B cell (primary cell): ENCODE data around the gene PAFAH2. TPM values are rescaled to one million over a fixed set of nuclear protein-coding genes. Genes with fewer than 3 reads are reported as not detected.

Experiments used
- ATAC-seq: fragments of 200-7000 bp; cut with Tn5 transposase; one replicate; pipeline ENCODE4 v1.10.0; 2021; ENCODE audit warnings: low read depth, mild to moderate bottlenecking, moderate number of reproducible peaks, moderate library complexity
- CTCF ChIA-PET: fragments of 350-600 bp; sonication (Branson Sonifier 250); formaldehyde crosslinking; loops from one replicate; lab custom pipeline; 2021; ENCODE audit warnings: antibody characterized with exemption, inconsistent platforms; lab: Charles Lee
- POLR2A ChIA-PET: fragments of 350-600 bp; sonication (Branson Sonifier 250); formaldehyde crosslinking; loops from one replicate; lab custom pipeline; 2021; ENCODE audit warnings: antibody characterized with exemption; lab: Charles Lee
- DNase-seq: peaks from one replicate; pipeline ENCODE4 v3.0.0; 2013
- H2AFZ ChIP-seq: 2 replicates; pipeline ENCODE4 v1.6.1; 2012; ENCODE audit warnings: mild to moderate bottlenecking, low read depth, low read length; ENCODE audit not compliant: insufficient read depth, poor library complexity, severe bottlenecking
- H3K27ac ChIP-seq, 2 donors: 1 replicate in 1 of 2; 2 replicates in 1 of 2; pipeline ENCODE4 v1.5.1; 2012 to 2013; ENCODE audit warnings: low read length in 2 of 2, mild to moderate bottlenecking in 2 of 2, moderate library complexity in 1 of 2
- H3K27me3 ChIP-seq, 4 experiments: fragments of 200-600 bp in 1 of 4; sonication (generic) in 1 of 4; replicated peaks in 1 of 4; 1 replicate in 2 of 4; 2 replicates in 2 of 4; pipeline versions ENCODE4 v1.6.1 to v1.7.0; 2013 to 2016; ENCODE audit warnings: low read length in 3 of 4, mild to moderate bottlenecking in 2 of 4, mixed read lengths in 1 of 4, moderate library complexity in 1 of 4; ENCODE audit not compliant: insufficient read depth in 4 of 4, control insufficient read depth in 3 of 4; ENCODE audit errors: control extremely low read depth in 1 of 4
- H3K36me3 ChIP-seq, 2 experiments: replicated peaks in 1 of 2; 1 replicate in 1 of 2; 2 replicates in 1 of 2; pipeline versions ENCODE4 v1.6.1 to v1.7.1; 2013; ENCODE audit warnings: low read length in 1 of 2; ENCODE audit not compliant: insufficient read depth in 2 of 2, control insufficient read depth in 1 of 2; ENCODE audit errors: control extremely low read depth in 1 of 2, extremely low read depth in 1 of 2
- H3K4me1 ChIP-seq, 2 donors: fragments of 200-600 bp in 1 of 2; sonication (generic) in 1 of 2; 1 replicate in 1 of 2; 2 replicates in 1 of 2; pipeline versions ENCODE4 v1.5.1 to v1.6.1; 2013 to 2017; ENCODE audit warnings: low read length in 2 of 2; ENCODE audit not compliant: control insufficient read depth in 2 of 2, insufficient read depth in 2 of 2
- H3K4me2 ChIP-seq: replicated peaks from 2 replicates; pipeline ENCODE3; 2012; ENCODE audit warnings: mild to moderate bottlenecking, low read depth, low read length; ENCODE audit not compliant: poor library complexity, severe bottlenecking
- H3K4me3 ChIP-seq, 5 experiments: fragments of 200-600 bp in 1 of 5; sonication (generic) in 1 of 5; 1 replicate in 3 of 5; 2 replicates in 2 of 5; pipeline versions ENCODE4 v1.5.1 to v1.7.0; 2011 to 2016; ENCODE audit warnings: low read length in 4 of 5, mild to moderate bottlenecking in 4 of 5, low read depth in 2 of 5, control low read depth in 1 of 5, moderate library complexity in 1 of 5; ENCODE audit not compliant: insufficient read depth in 1 of 5; ENCODE audit errors: control extremely low read depth in 1 of 5, extremely low read depth in 1 of 5
- H3K79me2 ChIP-seq: fragments of 200-600 bp; sonication (generic); one replicate; pipeline ENCODE4 v1.6.0; 2016; ENCODE audit warnings: low read length; ENCODE audit not compliant: control insufficient read depth, insufficient read depth
- H3K9ac ChIP-seq: fragments of 200-600 bp; sonication (generic); 2 replicates; pipeline ENCODE4 v1.6.1; 2017; ENCODE audit warnings: mild to moderate bottlenecking, low read length, moderate library complexity
- H3K9me3 ChIP-seq, 3 donors: one replicate each; pipeline versions ENCODE4 v1.6.1 to v1.7.1; 2013; ENCODE audit warnings: low read length in 2 of 3; ENCODE audit not compliant: control insufficient read depth in 2 of 3, insufficient read depth in 1 of 3; ENCODE audit errors: control extremely low read depth in 1 of 3
- H4K20me1 ChIP-seq: 2 replicates; pipeline ENCODE4 v1.6.0; 2012; ENCODE audit warnings: mild to moderate bottlenecking, low read length; ENCODE audit not compliant: insufficient read depth, control insufficient read depth, poor library complexity, severe bottlenecking
- H3K27ac Mint-ChIP-seq: one replicate; pipeline ENCODE4 v1.8.0; 2021; ENCODE audit warnings: mixed read lengths
- H3K27me3 Mint-ChIP-seq: one replicate; pipeline ENCODE4 v1.8.0; 2021; ENCODE audit warnings: mixed read lengths
- H3K4me1 Mint-ChIP-seq: one replicate; pipeline ENCODE4 v1.8.0; 2021; ENCODE audit warnings: mixed read lengths
- H3K4me3 Mint-ChIP-seq: one replicate; pipeline ENCODE4 v1.8.0; 2021; ENCODE audit warnings: mixed read lengths
- H3K9me3 Mint-ChIP-seq: one replicate; pipeline ENCODE4 v1.8.0; 2022; ENCODE audit warnings: mixed read lengths; ENCODE audit not compliant: insufficient read depth
- CTCF ChIP-seq: fragments of 200-600 bp; IDR thresholded peaks from one replicate; pipeline ENCODE4 v1.8.0; 2022; ENCODE audit warnings: antibody characterized with exemption, mild to moderate bottlenecking
- EZH2 ChIP-seq: IDR thresholded peaks from 2 replicates; pipeline ENCODE4 v1.6.1; 2012; ENCODE audit warnings: borderline replicate concordance, low read depth, mild to moderate bottlenecking, moderate library complexity, low read length; ENCODE audit not compliant: insufficient read depth, poor library complexity, severe bottlenecking
- WGBS: methylation state at CpG from one replicate; pipeline ENCODE4 v1.1.5; 2013; ENCODE audit warnings: missing lambda C conversion rate; ENCODE audit not compliant: insufficient coverage; 5-methylcytosine and 5-hydroxymethylcytosine counted together
- intact Hi-C: fragments of 100-400 bp; cut with micrococcal nuclease; formaldehyde crosslinking; loops from one replicate; pipeline ENCODE4 v1.10.0; 2022
- polyA plus RNA-seq: library from polyadenylated mRNA; depleted of rRNA; stranded (reverse); fragments of >200 nt; gene quantifications from 2 replicates; pipeline ENCODE4 v1.2.3, GENCODE V29; 2012
- total RNA-seq, 2 donors: library from RNA; stranded (reverse); fragments of 120-200 nt in 1 of 2; gene quantifications; 1 replicate in 1 of 2; 2 replicates in 1 of 2; pipeline versions ENCODE4 v1.2.3 to v1.2.4, GENCODE V29; 2013 to 2022

The PAFAH2 gene
- total and polyA plus RNA-seq, 2 donors (not counting 1 experiment from before 2014, with no cell fraction given): 5.1 to 8.8 TPM

DNA sequence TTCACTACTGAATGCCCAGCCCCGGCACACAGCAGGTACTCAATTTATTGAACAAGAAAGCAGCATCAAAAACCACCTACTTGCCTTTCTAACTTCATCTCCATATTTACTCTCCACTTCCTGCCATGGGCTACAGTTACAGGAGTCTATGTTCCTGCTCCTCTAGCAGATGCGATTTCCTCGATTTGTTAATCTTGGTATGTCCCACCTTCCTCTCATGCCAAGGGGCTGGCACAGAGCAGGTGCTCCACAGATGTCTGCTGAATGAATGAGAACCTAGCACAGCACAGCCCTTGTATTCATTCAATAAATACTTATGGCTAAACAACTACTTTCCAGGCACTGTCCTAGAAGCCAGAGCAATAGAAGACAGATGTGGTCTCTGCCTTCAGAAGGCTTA is 12.2 kb downstream of the PAFAH2 start:
- no peak for TF ChIP-seq EZH2
- no peak for TF ChIP-seq CTCF
- peaks cover 5% of the 10 kb centered on the region for H3K4me1 Mint-ChIP-seq
- ATAC-seq (no peak), DNase-seq (no peak)
- Histone ChIP-seq H3K79me2 (peaks cover 14% of the 10 kb centered on the region), H2AFZ (no peak overlapping the region), H3K27me3 (no peaks in the 10 kb centered on the region), H3K4me3 (no peak overlapping the region), H3K27ac (no peak overlapping the region), H3K4me2 (no peak overlapping the region), H3K9me3 (no peaks in the 10 kb centered on the region), H4K20me1 (no peaks in the 10 kb centered on the region), H3K36me3 (peaks cover 7 to 47% of the 10 kb centered on the region in 2 experiments), H3K4me1 (peaks cover 4 to 5% of the 10 kb centered on the region in 2 donors), H3K9ac (no peak overlapping the region)
- no peak overlapping the region for H3K27ac Mint-ChIP-seq
- 100% methylated on average over 2 of the region's 3 CpGs for WGBS
- H3K9me3 Mint-ChIP-seq: no peaks in the 10 kb centered on the region
- ChIA-PET CTCF (no interaction called here), POLR2A (no interaction called here)
- no peaks in the 10 kb centered on the region for H3K27me3 Mint-ChIP-seq
- intact Hi-C loops: no loop called here
- no peak overlapping the region for H3K4me3 Mint-ChIP-seq

DNA sequence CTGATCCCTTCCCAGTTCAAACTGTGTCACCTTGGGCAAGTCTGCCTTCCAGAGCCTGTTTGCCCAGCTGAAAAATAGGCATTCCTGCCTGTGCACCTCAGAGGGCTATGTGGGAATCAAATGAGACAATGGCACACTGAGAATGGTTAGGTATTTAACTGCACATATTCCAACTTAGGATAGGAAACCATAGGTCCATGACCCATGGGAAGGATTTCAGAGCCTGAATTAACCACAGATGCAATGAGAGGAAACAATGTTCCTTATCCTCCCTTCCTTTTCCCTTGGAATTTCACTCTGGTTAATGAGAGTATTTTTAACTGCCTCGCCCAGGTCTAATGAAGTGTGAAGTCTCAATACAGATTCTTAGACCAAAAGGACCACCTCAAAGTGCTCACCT is 12.7 kb downstream of the PAFAH2 start:
- no peak overlapping the region for H3K27ac Mint-ChIP-seq
- H3K9me3 Mint-ChIP-seq: no peaks in the 10 kb centered on the region
- no peaks in the 10 kb centered on the region for H3K9me3 ChIP-seq
- no peak overlapping the region for H3K27ac ChIP-seq
- no peak overlapping the region for H3K4me3 Mint-ChIP-seq
- DNase-seq (no peak), ATAC-seq (no peak)
- H3K4me3 ChIP-seq: no peak overlapping the region
- H2AFZ ChIP-seq: no peak overlapping the region
- H3K4me1 ChIP-seq: peaks cover 0 to under 1% of the 10 kb centered on the region in 2 donors
- POLR2A ChIA-PET: no interaction called here
- H3K27me3 ChIP-seq: no peaks in the 10 kb centered on the region
- no peak overlapping the region for H3K9ac ChIP-seq
- no peaks in the 10 kb centered on the region for H4K20me1 ChIP-seq
- peaks cover 2% of the 10 kb centered on the region for H3K4me1 Mint-ChIP-seq
- TF ChIP-seq EZH2: no peak
- no peak for TF ChIP-seq CTCF
- H3K79me2 ChIP-seq: peaks cover 14% of the 10 kb centered on the region
- H3K36me3 ChIP-seq: peaks cover 7 to 47% of the 10 kb centered on the region in 2 experiments
- intact Hi-C loops: no loop called here
- H3K4me2 ChIP-seq: no peak overlapping the region
- H3K27me3 Mint-ChIP-seq: no peaks in the 10 kb centered on the region
- CTCF ChIA-PET: no interaction called here
- WGBS: no CpG with 5 or more reads among the region's 1 CpG
